ENCODE data around the gene TGFB1. TPM values are rescaled to one million over a fixed set of nuclear protein-coding genes. Genes with fewer than 3 reads are reported as not detected.

The TGFB1 gene
- total and polyA plus RNA-seq, 9 of the 15 experiments (the other 6 are each of a cell fraction or from before 2014, with no cell fraction given) = 0.24 to 159 (median 17.2) TPM

GRCh38 chr19:41310033-41310831, 43.5 kb downstream of the TGFB1 start, which contains the start of gene CCDC97 (continued):
- TF ChIP-seq ETV6 (IDR thresholded peaks at IDR 0.05; ENCODE audit: borderline replicate concordance in 1 of 2, low read depth in 2 of 2, low read length in 1 of 2) (no peak), ETV6 (CRISPR knock-in tag; IDR thresholded peaks at IDR 0.05; ENCODE audit: borderline replicate concordance) (no peak), EWSR1 (IDR thresholded peaks at IDR 0.05; ENCODE audit: borderline replicate concordance, low read depth, partially characterized antibody) (no peak), KLF1 (tag; IDR thresholded peaks at IDR 0.05) (peak; percentile 91), CBFB (CRISPR knock-in tag; IDR thresholded peaks at IDR 0.05) (peak; percentile 84; the same call in 1 of the 2 replicates), ZNF274 (IDR thresholded peaks at IDR 0.05; ENCODE audit: borderline replicate concordance, low read depth, low read length) (no peak), BRD9 (IDR thresholded peaks at IDR 0.05; ENCODE audit: low read depth, partially characterized antibody) (peak; percentile 80), ZNF445 (CRISPR knock-in tag; IDR thresholded peaks at IDR 0.05; ENCODE audit: low read depth) (no peak), MBD1 (CRISPR knock-in tag; IDR thresholded peaks at IDR 0.05) (no peak), ZNF780A (CRISPR knock-in tag; IDR thresholded peaks at IDR 0.05) (no peak), ZKSCAN1 (IDR thresholded peaks at IDR 0.05; ENCODE audit: low read depth, low read length) (peak; percentile 69), ZZZ3 (IDR thresholded peaks at IDR 0.05) (peak; percentile 69), CCNT2 (IDR thresholded peaks at IDR 0.05; ENCODE audit: borderline replicate concordance, extremely low read depth, insufficient read length, low read depth, low read length) (peak; percentile 87), DMBX1 (CRISPR knock-in tag; IDR thresholded peaks at IDR 0.05; ENCODE audit: borderline replicate concordance) (no peak), NKRF (IDR thresholded peaks at IDR 0.05; ENCODE audit: borderline replicate concordance) (peak; percentile 93), MLLT1 (IDR thresholded peaks at IDR 0.05) (peak; percentile 83 to 90), CREM (IDR thresholded peaks at IDR 0.05; ENCODE audit: low read depth) (peak; percentile 73), TCF7 (IDR thresholded peaks at IDR 0.05; ENCODE audit: borderline replicate concordance) (peak; percentile 36; the same call in 1 of the 2 replicates), HIVEP1 (CRISPR knock-in tag; IDR thresholded peaks at IDR 0.05) (no peak), TAL1 (IDR thresholded peaks at IDR 0.05) (no peak), MLX (CRISPR knock-in tag; conservative IDR thresholded peaks at IDR 0.05) (no peak), BCL6 (CRISPR knock-in tag; IDR thresholded peaks at IDR 0.05) (no peak), PML (IDR thresholded peaks at IDR 0.05; ENCODE audit: low read length) (no peak; the same call in 1 of the 2 replicates), SRSF7 (optimal IDR thresholded peaks at IDR 0.05; ENCODE audit: low read depth, low read length) (no peak)
